DMS79 (cell line): ENCODE data around the gene KCTD4.

Source experiments
- DNase-seq: peaks from one replicate; lab custom pipeline; 2025; lab: John Stamatoyannopoulos, UW

KCTD4 gene

GRCh38 chr13:45174478-45174877 lies 26.4 kb downstream of the KCTD4 start:
- no peak for DNase-seq

GRCh38 chr13:45168555-45168930 lies 32.3 kb downstream of the KCTD4 start:
- no peak for DNase-seq

- peak; percentile 22 for DNase-seq
Measured at GRCh38 chr13:45167611-45168554, 33.0 kb downstream of the KCTD4 start.

GRCh38 chr13:45166858-45167257 lies 34.0 kb downstream of the KCTD4 start:
- DNase-seq: no peak

GRCh38 chr13:45162821-45163220 lies 38.0 kb downstream of the KCTD4 start:
- DNase-seq: no peak

- no peak for DNase-seq
Measured at GRCh38 chr13:45162194-45162593, 38.7 kb downstream of the KCTD4 start.

- DNase-seq: no peak
Measured at GRCh38 chr13:45156565-45157361, 44.1 kb downstream of the KCTD4 start.

- DNase-seq: no peak
Measured at GRCh38 chr13:45149964-45150363, 50.9 kb downstream of the KCTD4 start.

GRCh38 chr13:45143346-45143751 lies 57.5 kb downstream of the KCTD4 start:
- no peak for DNase-seq
